ENCODE measurements around the gene PPP1R16B.

DNA sequence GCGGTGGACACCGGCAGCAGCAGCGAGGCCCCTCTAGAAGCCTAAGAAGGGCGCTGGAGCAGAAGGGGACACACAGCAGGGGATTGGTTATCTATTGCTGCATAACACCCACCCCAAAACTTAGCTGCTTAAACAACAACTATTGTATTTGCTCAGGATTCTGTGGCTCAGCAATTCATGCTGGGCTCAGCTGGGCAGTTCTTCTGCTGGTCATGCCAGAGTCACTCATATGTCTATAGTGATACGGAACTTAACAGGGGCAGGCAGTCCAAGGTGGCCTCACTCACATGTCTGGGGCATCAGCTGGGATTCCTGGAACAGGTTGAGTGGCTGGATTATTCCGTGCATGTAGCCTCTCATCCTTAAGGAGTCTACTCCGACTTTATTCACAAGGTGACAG, 17.6 kb upstream of the PPP1R16B start:
- no peak for TF ChIP-seq POLR2A (IDR thresholded peaks at IDR 0.05)
- TF ChIP-seq CTCF (IDR thresholded peaks at IDR 0.05), result no peak
